ENCODE data around the gene COL19A1.

DNA sequence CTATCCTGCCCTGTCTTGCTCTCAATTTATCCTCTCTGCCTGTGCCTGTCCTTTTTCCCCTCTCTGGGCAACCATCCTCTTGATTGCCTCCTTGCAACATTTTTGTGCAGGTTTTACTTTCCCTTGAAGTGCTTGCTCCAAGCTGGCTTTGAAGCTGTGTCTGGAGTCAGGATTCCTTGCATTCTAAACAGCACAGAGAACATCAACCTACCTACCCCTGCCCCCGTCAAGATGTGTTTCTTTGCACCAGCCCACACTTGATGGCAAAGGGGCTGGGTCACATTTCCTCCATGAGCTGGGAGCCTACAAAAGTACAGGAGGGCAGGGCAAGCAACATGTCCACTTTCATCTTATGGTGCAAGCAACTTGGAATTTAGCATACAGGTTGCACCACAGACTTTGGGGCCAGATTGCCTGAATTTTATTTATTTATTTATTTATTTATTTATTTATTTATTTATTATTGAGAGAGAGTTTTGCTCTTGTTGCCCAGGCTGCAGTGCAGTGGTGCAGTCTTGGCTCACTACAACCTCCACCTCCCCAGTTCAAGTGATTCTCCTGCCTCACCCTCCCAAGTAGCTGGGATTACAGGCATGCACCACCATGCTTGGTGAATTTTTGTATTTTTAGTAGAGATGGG lies 206.3 kb downstream of the COL19A1 start:
- TF ChIP-seq, protein P1, sequence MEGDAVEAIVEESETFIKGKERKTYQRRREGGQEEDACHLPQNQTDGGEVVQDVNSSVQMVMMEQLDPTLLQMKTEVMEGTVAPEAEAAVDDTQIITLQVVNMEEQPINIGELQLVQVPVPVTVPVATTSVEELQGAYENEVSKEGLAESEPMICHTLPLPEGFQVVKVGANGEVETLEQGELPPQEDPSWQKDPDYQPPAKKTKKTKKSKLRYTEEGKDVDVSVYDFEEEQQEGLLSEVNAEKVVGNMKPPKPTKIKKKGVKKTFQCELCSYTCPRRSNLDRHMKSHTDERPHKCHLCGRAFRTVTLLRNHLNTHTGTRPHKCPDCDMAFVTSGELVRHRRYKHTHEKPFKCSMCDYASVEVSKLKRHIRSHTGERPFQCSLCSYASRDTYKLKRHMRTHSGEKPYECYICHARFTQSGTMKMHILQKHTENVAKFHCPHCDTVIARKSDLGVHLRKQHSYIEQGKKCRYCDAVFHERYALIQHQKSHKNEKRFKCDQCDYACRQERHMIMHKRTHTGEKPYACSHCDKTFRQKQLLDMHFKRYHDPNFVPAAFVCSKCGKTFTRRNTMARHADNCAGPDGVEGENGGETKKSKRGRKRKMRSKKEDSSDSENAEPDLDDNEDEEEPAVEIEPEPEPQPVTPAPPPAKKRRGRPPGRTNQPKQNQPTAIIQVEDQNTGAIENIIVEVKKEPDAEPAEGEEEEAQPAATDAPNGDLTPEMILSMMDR (conservative IDR thresholded peaks at IDR 0.05): no peak
- TF ChIP-seq EZH2 (IDR thresholded peaks at IDR 0.05; ENCODE audit: low read depth): no peak

Measured in PC-9 (cell line).